SK-N-SH (cell line): ENCODE measurements around the gene ZGRF1. TPM values are rescaled to one million over a fixed set of nuclear protein-coding genes. Genes with fewer than 3 reads are reported as not detected.

Experiments used
- CTCF ChIA-PET: fragments of 300-600, 350-600 bp; formaldehyde crosslinking; extraction: SDS; loops from one replicate; lab custom pipeline; 2021; lab: Yijun Ruan, JAX
- POLR2A ChIA-PET: fragments of 350-600 bp; sonication (Branson Sonifier 250); formaldehyde crosslinking; extraction: SDS; loops from one replicate; lab custom pipeline; 2020; ENCODE audit warnings: antibody characterized with exemption, inconsistent platforms; lab: Yijun Ruan, JAX
- DNase-seq: peaks from one replicate; pipeline ENCODE4 v3.0.0; 2012
- H2AFZ ChIP-seq: fragments of 200-600 bp; sonication (generic); 2 replicates; pipeline ENCODE4 v1.8.1; 2016; ENCODE audit warnings: antibody characterized with exemption, mild to moderate bottlenecking, low read depth
- H3F3A ChIP-seq: fragments of 200-600 bp; sonication (generic); replicated peaks from 2 replicates; pipeline ENCODE3; 2016; ENCODE audit warnings: antibody characterized with exemption, mild to moderate bottlenecking; ENCODE audit not compliant: insufficient read depth
- H3K27ac ChIP-seq, 2 experiments: fragments of 200-500 bp in 1 of 2; fragments of 200-600 bp in 1 of 2; sonication (Bioruptor generic) in 1 of 2; sonication (generic), shearing (Covaris generic) in 1 of 2; 2 replicates each; pipeline versions ENCODE4 v1.5.1 to v1.6.1; 2014 to 2016; ENCODE audit warnings: low read depth in 2 of 2, inconsistent platforms in 1 of 2, low read length in 1 of 2, mild to moderate bottlenecking in 1 of 2, mixed read lengths in 1 of 2
- H3K27me3 ChIP-seq: fragments of 200-600 bp; sonication (generic), shearing (Covaris generic); 2 replicates; pipeline ENCODE4 v1.6.1; 2016; ENCODE audit warnings: mixed run types; ENCODE audit not compliant: insufficient read depth
- H3K36me3 ChIP-seq, 2 experiments: fragments of 200-500 bp in 1 of 2; fragments of 200-600 bp in 1 of 2; sonication (Bioruptor generic) in 1 of 2; sonication (generic) in 1 of 2; replicated peaks in 1 of 2; 2 replicates each; pipeline versions ENCODE3 to v1.5.1; 2014 to 2016; ENCODE audit warnings: low read length in 1 of 2, mild to moderate bottlenecking in 1 of 2; ENCODE audit not compliant: insufficient read depth in 2 of 2, control insufficient read depth in 1 of 2
- H3K4me1 ChIP-seq, 2 experiments: fragments of 200-500 bp in 1 of 2; fragments of 200-600 bp in 1 of 2; sonication (Bioruptor generic) in 1 of 2; sonication (generic), shearing (Covaris generic) in 1 of 2; 2 replicates each; pipeline versions ENCODE4 v1.5.1 to v1.6.1; 2014 to 2016; ENCODE audit warnings: low read depth in 1 of 2, low read length in 1 of 2, mixed run types in 1 of 2; ENCODE audit not compliant: insufficient read depth in 2 of 2, control insufficient read depth in 1 of 2
- H3K4me2 ChIP-seq: fragments of 200-600 bp; sonication (generic), shearing (Covaris generic); 2 replicates; pipeline ENCODE4 v1.6.1; 2017; ENCODE audit warnings: mixed run types
- H3K4me3 ChIP-seq, 2 experiments: fragments of 200-500 bp in 1 of 2; fragments of 200-600 bp in 1 of 2; sonication (Bioruptor generic) in 1 of 2; sonication (generic), shearing (Covaris generic) in 1 of 2; 2 replicates each; pipeline versions ENCODE4 v1.5.1 to v1.8.1; 2014 to 2016; ENCODE audit warnings: low read depth in 2 of 2, inconsistent platforms in 1 of 2, low read length in 1 of 2, mild to moderate bottlenecking in 1 of 2, mixed read lengths in 1 of 2, moderate library complexity in 1 of 2
- H3K79me2 ChIP-seq: fragments of 200-600 bp; sonication (generic); 2 replicates; pipeline ENCODE4 v1.8.1; 2017; ENCODE audit warnings: mild to moderate bottlenecking; ENCODE audit not compliant: insufficient read depth
- H3K9ac ChIP-seq: fragments of 200-600 bp; sonication (generic); 2 replicates; pipeline ENCODE4 v1.6.1; 2017; ENCODE audit warnings: mixed run types
- H3K9me2 ChIP-seq: fragments of 200-600 bp; sonication (generic); 2 replicates; pipeline ENCODE4 v1.6.1; 2017; ENCODE audit warnings: mixed run types
- H3K9me3 ChIP-seq: fragments of 200-600 bp; sonication (generic); 2 replicates; pipeline ENCODE4 v1.6.1; 2017; ENCODE audit warnings: mixed run types, mild to moderate bottlenecking, moderate library complexity
- H4K20me1 ChIP-seq: fragments of 200-600 bp; sonication (generic); 2 replicates; pipeline ENCODE4 v1.6.1; 2017; ENCODE audit warnings: mild to moderate bottlenecking, mixed run types; ENCODE audit not compliant: insufficient read depth
- CHD2 ChIP-seq: fragments of 150-350 bp; IDR thresholded peaks from 2 replicates; pipeline ENCODE4 v1.6.1; 2018; ENCODE audit warnings: low read length; ENCODE audit not compliant: partially characterized antibody
- CTCF ChIP-seq: fragments of 200-600 bp; sonication (generic); IDR thresholded peaks from 2 replicates; pipeline ENCODE4 v1.6.1; 2017; ENCODE audit warnings: antibody characterized with exemption, mild to moderate bottlenecking, moderate library complexity
- ELF1 ChIP-seq: IDR thresholded peaks from 2 replicates; pipeline ENCODE4 v1.4.0; 2012
- EZH2phosphoT487 ChIP-seq: fragments of 200-600 bp; sonication (generic); IDR thresholded peaks from 2 replicates; pipeline ENCODE4 v1.6.1; 2017; ENCODE audit warnings: low read depth, mixed run types, mild to moderate bottlenecking, antibody characterized with exemption, moderate library complexity, borderline replicate concordance
- FOSL2 ChIP-seq: IDR thresholded peaks from 2 replicates; pipeline ENCODE4 v1.4.0; 2012; ENCODE audit warnings: low read depth, mild to moderate bottlenecking, moderate library complexity, borderline replicate concordance
- FOXJ3 ChIP-seq: sonication (generic); formaldehyde crosslinking; IDR thresholded peaks from 2 replicates; pipeline ENCODE4 v1.5.1; 2020; ENCODE audit warnings: mild to moderate bottlenecking, missing genetic modification reagents
- GABPA ChIP-seq: IDR thresholded peaks from 2 replicates; pipeline ENCODE4 v1.4.0; 2012; ENCODE audit warnings: low read depth, mild to moderate bottlenecking
- GATA2 ChIP-seq: sonication (generic); formaldehyde crosslinking; IDR thresholded peaks from 2 replicates; pipeline ENCODE4 v1.5.0; 2020; ENCODE audit warnings: mild to moderate bottlenecking, missing genetic modification reagents
- IRF3 ChIP-seq: fragments of 150-350 bp; IDR thresholded peaks from 2 replicates; pipeline ENCODE4 v1.6.1; 2016; ENCODE audit warnings: mild to moderate bottlenecking, low read depth, low read length
- JUND ChIP-seq: IDR thresholded peaks from 2 replicates; pipeline ENCODE4 v1.4.0; 2012
- MEF2A ChIP-seq: IDR thresholded peaks from 2 replicates; pipeline ENCODE4 v1.4.0; 2012; ENCODE audit warnings: low read depth, borderline replicate concordance
- MXI1 ChIP-seq: IDR thresholded peaks from 2 replicates; pipeline ENCODE4 v1.6.1; 2012; ENCODE audit warnings: mild to moderate bottlenecking, low read depth, low read length, improper control_type of control experiment
- NFIC ChIP-seq: IDR thresholded peaks from 2 replicates; pipeline ENCODE4 v1.4.0; 2012; ENCODE audit warnings: borderline replicate concordance
- RAD21 ChIP-seq: IDR thresholded peaks from 2 replicates; pipeline ENCODE4 v1.6.1; 2012; ENCODE audit warnings: mild to moderate bottlenecking, low read length
- RFX5 ChIP-seq: IDR thresholded peaks from 2 replicates; pipeline ENCODE4 v1.6.1; 2012; ENCODE audit warnings: mild to moderate bottlenecking, improper control_type of control experiment, low read length
- RXRA ChIP-seq: IDR thresholded peaks from 2 replicates; pipeline ENCODE4 v1.4.0; 2012; ENCODE audit warnings: low read depth, mild to moderate bottlenecking, borderline replicate concordance
- TAF1 ChIP-seq: IDR thresholded peaks from 2 replicates; pipeline ENCODE4 v1.6.1; 2012; ENCODE audit warnings: low read depth, mild to moderate bottlenecking, low read length, moderate library complexity, borderline replicate concordance
- YY1 ChIP-seq: IDR thresholded peaks from 2 replicates; pipeline ENCODE4 v1.4.0; 2012; ENCODE audit warnings: low read depth, mild to moderate bottlenecking
- WGBS: methylation state at CpG from one replicate; pipeline ENCODE4 v1.1.6; 2017; ENCODE audit warnings: low lambda C conversion rate; 5-methylcytosine and 5-hydroxymethylcytosine counted together
- polyA plus RNA-seq, 3 experiments: library from polyadenylated mRNA; depleted of rRNA; stranded (reverse); fragments of >200 nt; gene quantifications; 2 replicates each; pipeline ENCODE4 v1.2.3, GENCODE V29; 2012
- TF ChIP-seq, protein P1 (sequence below): IDR thresholded peaks from 2 replicates; pipeline ENCODE4 v1.4.0; 2012; ENCODE audit warnings: low read depth, borderline replicate concordance
- TF ChIP-seq, protein P2 (sequence below): IDR thresholded peaks from 2 replicates; pipeline ENCODE4 v1.4.0; 2012; ENCODE audit warnings: low read depth
- TF ChIP-seq, protein P3 (sequence below): fragments of 150-350 bp; IDR thresholded peaks from 2 replicates; pipeline ENCODE4 v1.6.1; 2017; ENCODE audit warnings: antibody characterized with exemption, low read length, low read depth, borderline replicate concordance

ZGRF1 gene
- polyA plus RNA-seq, 1 of the 3 experiments (the other 2 are of a cell fraction), result 2.4 TPM

DNA sequence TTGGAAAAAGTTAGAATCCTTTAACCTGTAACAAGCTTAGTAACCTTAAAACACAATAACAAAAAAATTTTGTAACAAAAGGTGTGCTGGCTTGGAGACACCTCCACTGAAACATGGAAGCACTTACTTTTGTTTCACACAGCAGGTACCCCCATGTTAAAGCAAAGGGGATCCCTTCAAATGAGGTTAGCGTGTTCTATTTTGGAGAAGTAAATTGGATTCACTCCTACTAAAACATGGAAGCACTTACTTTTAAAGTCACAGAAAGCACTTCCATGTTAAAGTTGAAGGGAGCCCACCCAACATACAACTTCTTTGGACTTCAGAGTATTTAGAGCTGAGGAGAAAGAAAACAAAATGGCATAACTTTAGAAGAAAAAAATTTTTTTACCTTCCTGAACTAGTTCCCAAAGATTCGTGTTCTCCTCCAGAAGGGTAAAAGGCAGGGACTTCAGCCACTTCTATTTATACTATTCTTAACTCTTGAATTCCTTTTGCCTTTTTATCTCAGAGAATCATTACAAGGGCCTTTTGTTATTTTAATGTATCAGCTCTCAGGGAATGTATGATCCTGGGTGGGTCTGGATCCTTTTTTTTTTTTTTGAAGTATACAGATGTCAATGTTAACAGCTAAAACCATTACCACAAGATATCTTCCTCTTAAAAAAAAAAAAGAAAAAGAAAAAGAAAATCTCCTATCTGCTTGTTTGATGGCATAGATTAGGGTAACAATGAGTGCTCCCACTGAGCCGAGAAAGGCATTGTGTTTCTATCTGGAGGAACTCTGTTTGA lies 11.8 kb upstream of the ZGRF1 start:
- Histone ChIP-seq H3K4me3 (no peak overlapping the region), H3K4me1 (0 out of 4 replicates have a peak, but pooled peaks cover 0 to 3% of the 10 kb centered on the region in 2 experiments), H3K27me3 (no peaks in the 10 kb centered on the region), H3K36me3 (peaks cover 75 to 81% of the 10 kb centered on the region in 2 experiments), H3K9ac (no peak overlapping the region; the same call in 1 of the 2 replicates), H3K4me2 (no peak overlapping the region), H3K9me3 (no peaks in the 10 kb centered on the region; the same call in 1 of the 2 replicates), H4K20me1 (no peaks in the 10 kb centered on the region), H3K79me2 (peaks cover 4% of the 10 kb centered on the region), H2AFZ (no peak overlapping the region), H3F3A (peaks cover 24% of the 10 kb centered on the region), H3K27ac (peak overlapping the region in 1 of 2 experiments; percentile 44; a peak in 2 of 4 replicates), H3K9me2 (no peaks in the 10 kb centered on the region)
- no peak for DNase-seq
- CTCF ChIA-PET, result interaction anchor here (1.1 to 2.1 kb wide), 4 partner anchors 11 to 117 kb away, joined by 3 to 5 read pairs (median 4); partner anchors contain the start of gene LARP7
- POLR2A ChIA-PET, result no interaction called here
- TF ChIP-seq ELF1 (no peak), RAD21 (no peak), NFIC (no peak)
- TF ChIP-seq, protein P1, sequence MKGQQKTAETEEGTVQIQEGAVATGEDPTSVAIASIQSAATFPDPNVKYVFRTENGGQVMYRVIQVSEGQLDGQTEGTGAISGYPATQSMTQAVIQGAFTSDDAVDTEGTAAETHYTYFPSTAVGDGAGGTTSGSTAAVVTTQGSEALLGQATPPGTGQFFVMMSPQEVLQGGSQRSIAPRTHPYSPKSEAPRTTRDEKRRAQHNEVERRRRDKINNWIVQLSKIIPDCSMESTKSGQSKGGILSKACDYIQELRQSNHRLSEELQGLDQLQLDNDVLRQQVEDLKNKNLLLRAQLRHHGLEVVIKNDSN, result no peak
- TF ChIP-seq, protein P2, sequence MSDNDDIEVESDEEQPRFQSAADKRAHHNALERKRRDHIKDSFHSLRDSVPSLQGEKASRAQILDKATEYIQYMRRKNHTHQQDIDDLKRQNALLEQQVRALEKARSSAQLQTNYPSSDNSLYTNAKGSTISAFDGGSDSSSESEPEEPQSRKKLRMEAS, result no peak
- WGBS, result 94% methylated on average over 3 of the region's 3 CpGs

GRCh38 chr4:112647785-112648184 lies 11.1 kb upstream of the ZGRF1 start:
- WGBS, result 92% methylated on average over 3 of the region's 3 CpGs
- Histone ChIP-seq H2AFZ (no peak overlapping the region), H3K9ac (no peak overlapping the region), H3K36me3 (peaks cover 68 to 78% of the 10 kb centered on the region in 2 experiments), H3F3A (peaks cover 24% of the 10 kb centered on the region), H3K4me1 (0 out of 4 replicates have a peak, but pooled peaks cover 0 to 3% of the 10 kb centered on the region in 2 experiments), H3K79me2 (peaks cover 10% of the 10 kb centered on the region)
- POLR2A ChIA-PET, result no interaction called here
- CTCF ChIA-PET, result interaction anchor here (0.9 to 2.1 kb wide), 4 partner anchors 10 to 326 kb away, joined by 3 to 5 read pairs (median 4); partner anchors contain the start of gene LARP7
- TF ChIP-seq JUND (no peak), CTCF (no peak), RAD21 (no peak), CHD2 (no peak), TAF1 (no peak), RFX5 (no peak), MXI1 (no peak), ELF1 (no peak), FOSL2 (no peak), RXRA (no peak), FOXJ3 (CRISPR knock-in tag) (no peak), MEF2A (no peak), GABPA (no peak), EZH2phosphoT487 (no peak), GATA2 (no peak), IRF3 (no peak), YY1 (no peak)
- TF ChIP-seq, protein P2, result no peak
- TF ChIP-seq, protein P3, sequence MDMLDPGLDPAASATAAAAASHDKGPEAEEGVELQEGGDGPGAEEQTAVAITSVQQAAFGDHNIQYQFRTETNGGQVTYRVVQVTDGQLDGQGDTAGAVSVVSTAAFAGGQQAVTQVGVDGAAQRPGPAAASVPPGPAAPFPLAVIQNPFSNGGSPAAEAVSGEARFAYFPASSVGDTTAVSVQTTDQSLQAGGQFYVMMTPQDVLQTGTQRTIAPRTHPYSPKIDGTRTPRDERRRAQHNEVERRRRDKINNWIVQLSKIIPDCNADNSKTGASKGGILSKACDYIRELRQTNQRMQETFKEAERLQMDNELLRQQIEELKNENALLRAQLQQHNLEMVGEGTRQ, result no peak
- TF ChIP-seq, all 33 proteins: peak for 0
- Histone ChIP-seq H3K4me2 (no peak overlapping the region), H4K20me1 (no peaks in the 10 kb centered on the region), H3K9me3 (no peaks in the 10 kb centered on the region; the same call in 1 of the 2 replicates), H3K4me3 (no peak overlapping the region), H3K27ac (peak overlapping the region in 1 of 2 experiments; percentile 44; a peak in 2 of 4 replicates), H3K27me3 (no peaks in the 10 kb centered on the region), H3K9me2 (no peaks in the 10 kb centered on the region)
- DNase-seq, result no peak
